Astrocyte of the cerebellum (primary cell): ENCODE results near the gene PIK3IP1.
A peak's percentile ranks its signal among the peaks of the same experiment; 100 is the strongest.

Source experiments
- DNase-seq: peaks from one replicate; pipeline ENCODE4 v3.0.0-alpha.2; 2011; ENCODE audit warnings: low read depth
- H3K4me3 ChIP-seq: 2 replicates; pipeline ENCODE4 v1.5.1; 2011; ENCODE audit warnings: mild to moderate bottlenecking, low read depth, low read length, moderate library complexity
- in situ Hi-C: cut with HindIII; loops from 2 replicates; pipeline ENCODE4 v1.10.0; 2017; ENCODE audit warnings: low sequenced_read_pairs
- TF ChIP-seq, protein P1 (sequence below): IDR thresholded peaks from 2 replicates; pipeline ENCODE4 v1.5.1; 2012; ENCODE audit warnings: low read length, low read depth, moderate library complexity, mild to moderate bottlenecking; ENCODE audit errors: missing control alignments

Gene PIK3IP1

DNA sequence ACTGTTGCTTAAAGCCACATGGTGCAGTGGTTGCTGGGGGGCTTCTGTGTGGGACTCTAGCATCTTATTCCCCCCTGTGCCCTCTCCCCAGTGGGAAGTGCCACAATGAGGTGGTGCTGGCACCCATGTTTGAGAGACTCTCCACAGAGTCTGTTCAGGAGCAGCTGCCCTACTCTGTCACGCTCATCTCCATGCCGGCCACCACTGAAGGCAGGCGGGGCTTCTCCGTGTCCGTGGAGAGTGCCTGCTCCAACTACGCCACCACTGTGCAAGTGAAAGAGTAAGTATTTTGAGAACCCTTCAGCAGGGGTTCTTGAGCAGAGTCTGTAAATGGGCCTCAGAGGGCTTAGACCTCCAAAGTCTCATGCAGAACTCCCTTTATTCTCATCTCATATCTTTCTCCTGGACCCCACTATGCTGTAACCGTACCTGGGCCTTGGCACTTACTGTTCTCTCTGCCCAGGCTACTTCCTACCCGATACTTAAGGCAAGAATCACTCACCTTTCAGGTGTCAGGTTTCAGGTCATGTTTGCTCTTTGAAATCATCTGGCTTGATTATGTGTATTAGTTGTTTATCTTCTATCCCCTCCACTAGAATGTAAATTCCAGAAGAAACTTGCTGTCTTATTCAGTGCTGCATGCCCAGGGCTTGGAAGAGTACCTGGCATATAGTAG, 32.4 kb downstream of the PIK3IP1 start:
- H3K4me3 ChIP-seq, result no peak overlapping the region
- DNase-seq, result no peak
- TF ChIP-seq, protein P1, sequence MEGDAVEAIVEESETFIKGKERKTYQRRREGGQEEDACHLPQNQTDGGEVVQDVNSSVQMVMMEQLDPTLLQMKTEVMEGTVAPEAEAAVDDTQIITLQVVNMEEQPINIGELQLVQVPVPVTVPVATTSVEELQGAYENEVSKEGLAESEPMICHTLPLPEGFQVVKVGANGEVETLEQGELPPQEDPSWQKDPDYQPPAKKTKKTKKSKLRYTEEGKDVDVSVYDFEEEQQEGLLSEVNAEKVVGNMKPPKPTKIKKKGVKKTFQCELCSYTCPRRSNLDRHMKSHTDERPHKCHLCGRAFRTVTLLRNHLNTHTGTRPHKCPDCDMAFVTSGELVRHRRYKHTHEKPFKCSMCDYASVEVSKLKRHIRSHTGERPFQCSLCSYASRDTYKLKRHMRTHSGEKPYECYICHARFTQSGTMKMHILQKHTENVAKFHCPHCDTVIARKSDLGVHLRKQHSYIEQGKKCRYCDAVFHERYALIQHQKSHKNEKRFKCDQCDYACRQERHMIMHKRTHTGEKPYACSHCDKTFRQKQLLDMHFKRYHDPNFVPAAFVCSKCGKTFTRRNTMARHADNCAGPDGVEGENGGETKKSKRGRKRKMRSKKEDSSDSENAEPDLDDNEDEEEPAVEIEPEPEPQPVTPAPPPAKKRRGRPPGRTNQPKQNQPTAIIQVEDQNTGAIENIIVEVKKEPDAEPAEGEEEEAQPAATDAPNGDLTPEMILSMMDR, result no peak
- in situ Hi-C loops, result no loop called here

DNA sequence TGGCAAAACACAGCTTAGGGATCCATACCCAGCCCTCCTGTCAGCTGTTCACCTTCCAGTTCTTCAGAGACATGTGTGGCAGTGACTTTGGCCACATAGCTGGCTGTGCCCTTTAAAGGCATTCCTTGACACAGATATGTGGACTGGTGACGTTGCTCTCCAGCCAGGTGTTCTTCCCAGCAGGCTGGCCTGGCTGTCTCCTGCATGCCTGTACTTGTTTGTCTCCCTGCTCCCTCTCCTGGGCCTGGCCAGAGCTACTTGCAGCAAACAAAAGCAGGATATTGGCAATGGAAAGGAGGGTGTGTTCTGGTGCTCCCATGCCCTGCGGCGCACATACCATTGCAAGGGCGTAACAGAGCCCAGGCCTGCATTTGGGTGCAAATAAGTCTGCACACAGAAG, 38.3 kb downstream of the PIK3IP1 start:
- H3K4me3 ChIP-seq, result no peak overlapping the region
- in situ Hi-C loops, result no loop called here
- no peak for DNase-seq
- TF ChIP-seq, protein P1, result no peak

DNA sequence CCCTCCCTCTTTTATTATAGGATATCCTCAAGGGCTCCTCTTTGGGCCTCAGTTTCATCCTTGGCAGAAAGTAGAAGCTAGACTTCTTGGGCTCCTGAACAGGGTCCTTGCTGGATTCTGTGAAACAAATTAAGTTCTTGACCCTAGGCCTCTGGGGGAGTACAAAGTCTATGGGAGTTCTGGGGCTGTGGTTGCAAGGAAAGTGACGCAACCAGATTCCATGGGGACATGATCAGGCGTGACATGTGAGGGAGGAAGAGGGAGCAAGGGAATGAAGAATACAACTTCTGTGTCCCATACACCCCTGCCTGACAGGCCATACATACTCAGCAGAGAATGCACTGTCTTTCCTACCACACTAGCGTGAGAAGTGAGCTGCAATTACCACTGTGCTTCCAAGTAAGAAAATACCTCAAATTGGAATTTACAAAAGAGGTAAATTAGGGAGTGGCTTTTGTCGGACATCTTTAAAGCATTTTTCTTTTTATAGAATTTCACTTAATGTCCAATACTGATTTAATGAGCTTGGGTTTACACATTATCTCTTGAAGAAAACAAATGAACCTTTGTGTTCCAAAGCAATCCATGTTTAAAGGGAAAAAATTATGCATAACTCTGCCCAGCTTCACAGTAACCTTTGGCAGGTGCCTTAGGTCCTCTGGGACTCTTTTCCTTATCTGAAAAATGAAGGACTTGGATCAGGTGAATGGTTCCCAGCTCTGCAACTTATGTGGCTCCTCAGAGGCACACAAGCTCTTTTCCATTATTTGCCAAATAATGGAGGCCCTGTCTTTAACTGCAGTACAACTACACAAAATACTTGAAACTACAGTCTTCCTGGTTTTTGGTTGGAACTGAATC, 41.3 kb downstream of the PIK3IP1 start:
- TF ChIP-seq, protein P1, result no peak
- no peak for DNase-seq
- peak overlapping the region; percentile 66 for H3K4me3 ChIP-seq
- in situ Hi-C loops, result no loop called here

DNA sequence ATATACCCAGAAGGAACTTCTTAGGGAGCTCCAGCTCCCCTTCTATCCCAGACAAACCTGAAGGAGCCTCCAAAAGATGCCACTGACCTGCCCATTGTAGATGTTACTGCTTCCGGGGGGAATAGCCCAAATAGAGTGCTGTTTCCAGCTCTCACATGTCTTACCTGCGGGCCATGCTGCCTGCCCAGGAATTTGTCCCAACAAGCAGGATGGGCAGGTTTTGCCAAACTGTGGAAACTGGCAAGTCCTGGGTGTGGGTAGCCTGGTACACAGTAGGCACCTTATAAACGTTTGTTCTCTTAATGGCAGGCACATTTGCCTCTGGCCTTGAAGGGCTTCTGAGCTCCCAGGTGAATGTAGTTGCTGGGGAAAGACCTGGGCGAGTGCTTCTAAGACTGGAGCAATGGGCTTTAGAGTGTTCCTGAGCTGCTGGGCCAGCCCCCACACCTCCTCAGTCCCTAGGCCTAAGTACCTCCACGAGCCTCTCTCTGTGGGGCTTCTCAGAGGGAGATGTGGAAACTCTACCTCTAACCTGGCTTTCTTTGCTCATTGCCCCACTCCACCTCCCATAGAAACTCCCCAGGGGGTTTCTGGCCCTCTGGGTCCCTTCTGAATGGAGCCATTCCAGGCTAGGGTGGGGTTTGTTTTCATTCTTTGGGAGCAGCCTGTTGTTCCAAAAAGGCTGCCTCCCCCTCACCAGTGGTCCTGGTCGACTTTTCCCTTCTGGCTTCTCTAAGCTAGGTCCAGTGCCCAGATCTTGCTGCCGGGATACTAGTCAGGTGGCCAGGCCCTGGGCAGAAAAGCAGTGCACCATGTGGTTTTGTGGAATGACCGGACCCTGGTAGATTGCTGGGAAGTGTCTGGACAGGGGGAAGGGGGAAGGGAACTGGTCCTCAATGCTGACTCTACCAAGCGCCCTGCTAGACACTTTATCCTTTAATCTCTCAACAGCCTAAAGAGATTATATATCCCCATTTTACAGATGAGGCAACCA, 43.0 kb downstream of the PIK3IP1 start:
- TF ChIP-seq, protein P1, result no peak
- no peak for DNase-seq
- in situ Hi-C loops, result no loop called here
- peak overlapping the region; percentile 66 for H3K4me3 ChIP-seq

DNA sequence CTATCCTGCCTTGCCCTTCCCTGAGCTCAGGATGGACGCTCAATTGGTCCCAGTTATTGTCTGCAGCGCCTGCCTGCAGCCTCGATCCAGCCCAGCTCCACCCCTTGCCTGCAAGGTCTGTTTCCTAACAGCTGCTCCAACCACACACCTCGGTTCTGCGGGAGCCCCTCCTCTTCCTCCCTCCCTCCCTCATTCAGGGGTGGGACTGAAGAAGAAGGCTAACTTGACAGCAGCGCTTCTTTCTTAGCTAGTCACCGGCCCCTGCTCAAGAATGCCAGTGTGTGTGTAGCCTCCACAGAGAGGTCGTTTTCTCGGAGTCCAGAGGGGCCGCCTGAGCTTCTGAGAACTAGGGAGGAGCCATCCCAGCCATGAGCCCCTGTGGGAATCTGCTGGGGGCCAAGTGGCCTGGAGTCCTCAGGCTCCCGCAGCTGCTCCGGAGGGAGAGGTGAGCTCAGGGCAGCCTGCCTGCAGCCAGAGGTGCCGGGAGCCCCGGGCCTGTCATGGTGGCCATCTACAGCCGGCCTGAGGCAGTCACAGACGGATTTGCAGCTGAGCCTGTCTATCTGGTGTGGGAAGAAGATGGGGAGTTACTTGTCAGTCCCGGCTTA, 44.0 kb downstream of the PIK3IP1 start:
- H3K4me3 ChIP-seq, result peak overlapping the region; percentile 66
- DNase-seq, result peak; percentile 81
- TF ChIP-seq, protein P1, result no peak
- in situ Hi-C loops, result no loop called here
